Fibroblast of villous mesenchyme (primary cell): ENCODE results near the gene IFT88. TPM values are rescaled to one million over a fixed set of nuclear protein-coding genes. Genes with fewer than 3 reads are reported as not detected.

Experiments
- DNase-seq: peaks from one replicate; pipeline ENCODE4 v3.0.0-alpha.2; 2010; ENCODE audit warnings: low read depth
- H3K4me3 ChIP-seq: 2 replicates; pipeline ENCODE4 v1.5.1; 2011; ENCODE audit warnings: low read depth, mild to moderate bottlenecking, low read length
- total RNA-seq: library from RNA; depleted of rRNA; stranded (reverse); fragments of >200 nt; gene quantifications from 2 replicates; pipeline ENCODE4 v1.2.3, GENCODE V29; 2012
- TF ChIP-seq, protein P1 (sequence below): IDR thresholded peaks from 2 replicates; pipeline ENCODE4 v1.5.1; 2012; ENCODE audit warnings: low read depth, mild to moderate bottlenecking, low read length; ENCODE audit not compliant: insufficient read depth

Gene IFT88
- total RNA-seq, 1 donor: 14.2 TPM

DNA sequence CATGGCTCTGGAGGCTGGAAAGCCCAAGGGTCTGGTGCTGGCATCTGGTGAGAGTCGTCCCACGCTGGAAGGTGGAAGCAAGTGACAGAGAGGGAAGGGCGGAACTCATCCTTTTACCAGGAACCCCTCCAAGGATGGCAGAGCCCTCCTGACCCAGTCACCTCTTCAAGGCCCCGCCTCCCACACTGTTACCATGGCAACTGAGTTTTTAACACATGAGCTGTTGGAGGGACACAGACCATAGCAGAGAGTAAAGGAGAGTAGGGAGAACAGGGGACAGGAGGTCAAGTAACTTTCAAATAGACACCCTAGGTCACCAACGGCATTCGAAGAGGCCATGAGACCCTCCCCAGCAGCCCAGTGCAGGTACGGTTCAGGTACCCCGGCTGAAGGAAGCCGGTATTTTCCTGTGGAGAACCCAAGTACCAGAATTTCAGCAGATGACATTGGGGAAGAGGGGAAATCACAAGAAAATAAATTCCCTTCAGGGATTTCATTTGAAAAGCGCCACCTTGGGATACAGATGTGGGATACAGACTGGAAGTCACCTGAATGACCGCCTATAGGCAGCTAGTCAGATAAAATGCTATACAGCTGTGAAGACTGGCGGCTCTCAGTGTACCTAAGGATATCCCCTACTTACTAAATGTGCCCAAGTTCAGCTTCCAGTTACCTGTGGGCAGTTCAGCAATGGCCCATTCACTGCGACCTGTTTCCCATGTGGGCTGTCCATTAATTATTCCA lies 144.5 kb downstream of the IFT88 start:
- no peak overlapping the region for H3K4me3 ChIP-seq
- no peak for DNase-seq
- TF ChIP-seq, protein P1, sequence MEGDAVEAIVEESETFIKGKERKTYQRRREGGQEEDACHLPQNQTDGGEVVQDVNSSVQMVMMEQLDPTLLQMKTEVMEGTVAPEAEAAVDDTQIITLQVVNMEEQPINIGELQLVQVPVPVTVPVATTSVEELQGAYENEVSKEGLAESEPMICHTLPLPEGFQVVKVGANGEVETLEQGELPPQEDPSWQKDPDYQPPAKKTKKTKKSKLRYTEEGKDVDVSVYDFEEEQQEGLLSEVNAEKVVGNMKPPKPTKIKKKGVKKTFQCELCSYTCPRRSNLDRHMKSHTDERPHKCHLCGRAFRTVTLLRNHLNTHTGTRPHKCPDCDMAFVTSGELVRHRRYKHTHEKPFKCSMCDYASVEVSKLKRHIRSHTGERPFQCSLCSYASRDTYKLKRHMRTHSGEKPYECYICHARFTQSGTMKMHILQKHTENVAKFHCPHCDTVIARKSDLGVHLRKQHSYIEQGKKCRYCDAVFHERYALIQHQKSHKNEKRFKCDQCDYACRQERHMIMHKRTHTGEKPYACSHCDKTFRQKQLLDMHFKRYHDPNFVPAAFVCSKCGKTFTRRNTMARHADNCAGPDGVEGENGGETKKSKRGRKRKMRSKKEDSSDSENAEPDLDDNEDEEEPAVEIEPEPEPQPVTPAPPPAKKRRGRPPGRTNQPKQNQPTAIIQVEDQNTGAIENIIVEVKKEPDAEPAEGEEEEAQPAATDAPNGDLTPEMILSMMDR: peak; percentile 23

DNA sequence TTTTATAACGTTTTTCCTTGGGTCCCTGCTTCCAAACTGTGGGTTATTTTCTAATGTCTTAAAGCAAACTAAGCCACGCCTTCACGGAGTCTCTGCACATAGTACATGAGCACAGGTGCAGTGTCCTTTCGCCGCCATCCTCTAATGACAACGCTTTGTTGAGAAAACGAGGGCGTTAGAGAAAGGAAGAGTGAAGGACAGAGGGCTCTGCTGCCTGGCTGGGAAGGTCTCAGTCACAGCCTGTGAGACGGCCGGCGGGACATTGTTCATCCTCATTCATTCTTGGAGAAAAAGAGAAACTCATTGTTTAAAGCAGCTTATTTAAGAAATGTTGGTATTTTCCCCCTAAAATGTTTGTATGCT lies 146.0 kb downstream of the IFT88 start:
- DNase-seq: no peak
- peak overlapping the region; percentile 39 for H3K4me3 ChIP-seq
- TF ChIP-seq, protein P1: no peak

DNA sequence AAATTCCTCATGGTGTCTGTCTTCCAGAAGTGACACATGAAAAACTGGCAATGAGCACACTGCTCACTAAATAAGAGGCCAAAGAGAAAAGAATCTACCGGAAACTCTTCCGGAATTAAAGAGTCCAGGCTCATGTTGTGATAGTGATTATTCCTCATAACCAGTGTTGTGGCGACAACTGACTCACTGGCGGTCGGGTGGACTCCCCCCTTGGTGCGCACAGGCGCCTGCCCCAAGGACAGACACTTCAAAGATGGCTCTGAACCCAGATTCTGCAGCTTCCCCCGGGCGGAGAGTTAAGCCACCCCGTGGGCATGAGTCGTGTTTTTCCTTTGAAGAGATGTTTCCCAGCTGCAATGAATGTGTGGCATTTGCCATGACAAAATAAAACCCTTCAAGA lies 146.8 kb downstream of the IFT88 start:
- TF ChIP-seq, protein P1: no peak
- DNase-seq: no peak
- no peak overlapping the region for H3K4me3 ChIP-seq

DNA sequence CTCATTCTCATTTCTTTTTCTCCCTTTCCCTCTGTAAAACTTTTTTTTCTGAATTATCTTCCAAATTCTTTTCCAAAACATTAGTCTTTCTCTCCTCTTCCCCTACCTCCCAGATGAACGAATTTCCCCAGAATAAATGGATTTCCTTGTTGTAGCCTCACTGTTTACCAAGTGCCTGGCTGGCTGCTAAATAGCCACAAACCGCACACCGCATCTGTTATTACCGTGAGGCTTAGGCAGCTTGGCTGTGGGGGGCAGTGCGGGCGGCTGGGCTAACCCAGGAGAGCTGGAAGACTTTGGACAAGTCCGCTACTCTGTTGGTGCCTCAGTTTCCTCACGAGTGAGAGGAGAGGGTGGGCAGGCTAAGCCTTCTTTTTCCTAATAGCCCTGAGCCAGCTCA lies 147.2 kb downstream of the IFT88 start:
- TF ChIP-seq, protein P1: no peak
- no peak overlapping the region for H3K4me3 ChIP-seq
- no peak for DNase-seq

DNA sequence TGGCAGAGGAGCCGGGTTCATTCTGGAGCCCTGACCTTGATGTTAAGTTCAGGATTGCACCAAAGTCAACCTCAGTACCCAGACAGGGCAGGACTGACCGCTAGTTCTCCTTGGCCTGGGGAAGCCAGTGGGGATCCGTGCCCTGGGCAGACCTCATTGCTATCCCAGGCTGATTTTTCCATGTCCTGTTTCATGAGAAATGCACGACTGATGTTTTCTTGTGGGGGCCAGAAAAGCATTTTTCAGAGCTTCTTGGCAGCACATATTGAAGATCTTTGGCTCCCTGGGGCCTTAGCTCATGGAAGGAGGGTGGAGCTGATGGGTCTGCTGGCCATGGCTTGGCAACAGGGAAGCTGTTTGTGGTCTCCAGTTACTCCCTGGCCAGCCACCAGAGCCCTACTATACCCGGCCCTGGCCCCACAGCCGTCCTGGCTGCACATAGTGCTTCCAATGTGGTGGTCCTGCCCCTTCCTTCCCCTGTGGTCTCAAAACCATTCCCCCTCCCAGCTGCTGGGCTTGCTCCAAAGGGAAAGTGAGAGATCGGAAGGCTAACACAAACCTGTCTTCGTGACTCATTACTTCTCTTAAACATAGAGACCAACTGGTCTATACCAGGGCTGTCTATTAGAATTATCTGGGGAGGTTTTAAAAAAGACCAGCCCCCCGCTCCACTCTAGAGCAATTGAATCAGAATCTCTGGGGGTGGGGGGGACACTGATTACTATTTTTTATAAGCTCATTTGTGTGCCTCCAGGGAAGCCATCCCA lies 147.8 kb downstream of the IFT88 start:
- TF ChIP-seq, protein P1: no peak
- no peak overlapping the region for H3K4me3 ChIP-seq
- DNase-seq: peak; percentile 28

DNA sequence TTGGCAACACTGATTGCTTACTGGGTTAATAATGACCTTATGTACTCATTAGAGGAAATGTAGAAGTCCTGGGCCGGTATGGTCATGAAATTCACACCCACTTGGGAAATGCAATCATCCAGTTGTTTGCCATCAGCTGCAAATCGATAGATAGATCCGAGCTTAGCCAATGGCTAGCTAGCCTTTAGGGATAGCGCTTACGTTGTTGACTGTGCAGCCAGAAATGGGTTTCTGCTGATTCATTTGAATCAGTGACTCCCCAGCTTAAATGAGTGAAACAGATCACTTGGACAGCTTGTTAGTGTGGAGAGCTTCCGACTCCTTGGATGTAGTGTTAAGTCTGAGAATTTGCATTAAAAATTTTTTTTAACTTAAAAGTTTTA lies 148.4 kb downstream of the IFT88 start:
- no peak for DNase-seq
- TF ChIP-seq, protein P1: no peak
- H3K4me3 ChIP-seq: no peak overlapping the region
